HG03354 (cell line): ENCODE measurements around the gene CDK11B.

Experiments used
- ATAC-seq: cut with Tn5 transposase; IDR thresholded peaks from one replicate; pipeline ENCODE4 v1.9.1; 2021; ENCODE audit warnings: mild to moderate bottlenecking; ENCODE audit not compliant: unreplicated experiment, poor library complexity, severe bottlenecking

Gene CDK11B

GRCh38 chr1:1630191-1630964, 28.4 kb downstream of the CDK11B start:
- ATAC-seq, result peak; percentile 75

- no peak for ATAC-seq
These were observed 29.2 kb downstream of the CDK11B start for GRCh38 chr1:1629430-1630190.

GRCh38 chr1:1628754-1629429, 29.9 kb downstream of the CDK11B start:
- no peak for ATAC-seq

GRCh38 chr1:1627829-1628753, 30.7 kb downstream of the CDK11B start:
- ATAC-seq, result no peak

DNA sequence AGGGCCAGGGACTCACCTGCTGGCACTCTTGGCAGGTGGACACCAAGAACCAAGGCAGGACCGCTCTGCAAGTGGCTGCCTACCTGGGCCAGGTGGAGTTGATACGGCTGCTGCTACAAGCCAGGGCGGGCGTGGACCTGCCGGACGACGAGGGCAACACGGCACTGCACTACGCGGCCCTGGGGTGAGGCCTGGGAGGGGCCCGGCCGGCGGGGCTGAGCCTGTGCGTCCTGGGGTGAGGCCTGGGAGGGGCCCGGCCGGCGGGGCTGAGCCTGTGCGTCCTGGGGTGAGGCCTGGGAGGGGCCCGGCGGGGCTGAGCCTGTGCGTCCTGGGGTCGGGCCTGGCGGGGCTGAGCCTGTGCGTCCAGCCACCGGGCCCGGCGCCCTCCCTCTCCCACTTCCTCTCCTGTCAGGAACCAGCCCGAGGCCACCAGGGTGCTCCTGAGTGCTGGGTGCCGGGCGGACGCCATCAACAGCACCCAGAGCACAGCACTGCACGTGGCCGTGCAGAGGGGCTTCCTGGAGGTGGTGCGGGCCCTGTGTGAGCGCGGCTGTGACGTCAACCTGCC, 31.5 kb downstream of the CDK11B start:
- ATAC-seq, result no peak

DNA sequence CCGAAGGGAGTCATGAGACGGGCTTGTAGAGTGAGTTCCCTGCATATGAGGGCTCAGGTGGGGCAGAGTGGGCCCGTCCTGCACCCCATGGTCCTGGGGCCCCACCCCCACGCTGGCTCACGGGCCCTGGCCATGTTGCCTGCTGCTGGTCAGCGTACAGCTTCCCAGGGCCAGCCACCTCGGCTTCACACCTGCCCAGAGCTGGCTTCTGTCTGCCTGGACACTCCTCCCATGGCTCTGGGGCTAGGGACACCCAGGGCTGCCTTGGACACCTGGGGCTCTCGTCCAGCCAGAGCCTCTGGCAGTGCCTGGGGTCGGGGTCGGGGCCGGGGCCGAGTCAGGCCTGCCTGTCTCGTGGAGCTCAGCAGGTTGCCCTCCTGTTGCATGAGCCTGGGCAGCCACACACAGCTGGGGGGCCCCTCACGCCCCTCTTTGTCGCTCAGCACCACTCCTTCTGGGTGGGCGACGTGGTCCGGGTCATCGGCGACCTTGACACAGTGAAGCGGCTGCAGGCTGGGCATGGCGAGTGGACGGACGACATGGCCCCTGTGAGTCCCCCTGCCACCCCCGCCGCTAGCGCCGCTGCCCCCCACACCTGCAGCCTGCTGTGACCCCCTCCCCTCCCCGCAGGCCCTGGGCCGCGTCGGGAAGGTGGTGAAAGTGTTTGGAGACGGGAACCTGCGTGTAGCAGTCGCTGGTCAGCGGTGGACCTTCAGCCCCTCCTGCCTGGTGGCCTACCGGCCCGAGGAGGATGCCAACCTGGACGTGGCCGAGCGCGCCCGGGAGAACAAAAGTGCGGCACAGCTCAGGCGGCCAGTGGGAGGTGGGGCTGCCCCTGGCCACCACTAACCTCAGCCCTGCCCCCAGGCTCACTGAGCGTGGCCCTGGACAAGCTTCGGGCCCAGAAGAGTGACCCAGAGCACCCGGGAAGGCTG, 32.3 kb downstream of the CDK11B start:
- no peak for ATAC-seq

DNA sequence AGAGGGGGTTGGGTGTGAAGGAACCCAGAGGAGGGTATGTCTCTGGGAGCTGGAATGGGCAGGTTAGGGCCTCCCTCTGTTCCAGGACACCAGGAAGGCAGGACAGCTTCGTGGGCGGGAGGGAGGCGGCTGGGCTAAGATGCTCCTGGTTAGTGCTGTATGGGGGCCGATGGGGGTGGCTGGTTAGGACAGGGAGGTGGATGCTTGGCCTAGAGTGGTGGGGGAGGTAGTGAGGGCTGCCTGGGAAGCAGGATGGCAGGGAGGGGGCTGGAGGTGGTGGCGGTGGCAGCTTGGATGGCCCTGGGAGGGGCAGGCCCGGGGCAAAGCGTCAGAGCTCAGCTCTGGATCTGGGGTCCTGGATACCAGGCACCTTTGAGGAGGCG, 33.0 kb downstream of the CDK11B start:
- ATAC-seq, result no peak

DNA sequence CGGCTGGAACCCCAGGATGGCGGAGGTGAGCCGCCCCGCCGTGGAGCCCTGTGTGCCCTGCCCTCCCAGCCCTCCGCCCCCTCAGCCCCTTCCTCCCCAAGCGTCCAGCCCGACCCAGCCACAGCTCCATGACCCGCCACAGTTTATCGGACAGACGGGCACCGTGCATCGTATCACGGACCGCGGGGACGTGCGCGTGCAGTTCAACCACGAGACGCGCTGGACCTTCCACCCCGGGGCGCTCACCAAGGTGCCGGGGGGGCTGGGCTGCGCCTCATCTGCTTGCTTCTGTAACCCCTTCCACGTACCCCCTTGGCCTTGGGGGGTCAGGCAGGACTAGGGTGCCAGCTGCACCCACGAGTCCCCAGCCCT, 33.4 kb downstream of the CDK11B start:
- no peak for ATAC-seq

- ATAC-seq, result no peak
These were observed 34.1 kb downstream of the CDK11B start for GRCh38 chr1:1624443-1625403.

DNA sequence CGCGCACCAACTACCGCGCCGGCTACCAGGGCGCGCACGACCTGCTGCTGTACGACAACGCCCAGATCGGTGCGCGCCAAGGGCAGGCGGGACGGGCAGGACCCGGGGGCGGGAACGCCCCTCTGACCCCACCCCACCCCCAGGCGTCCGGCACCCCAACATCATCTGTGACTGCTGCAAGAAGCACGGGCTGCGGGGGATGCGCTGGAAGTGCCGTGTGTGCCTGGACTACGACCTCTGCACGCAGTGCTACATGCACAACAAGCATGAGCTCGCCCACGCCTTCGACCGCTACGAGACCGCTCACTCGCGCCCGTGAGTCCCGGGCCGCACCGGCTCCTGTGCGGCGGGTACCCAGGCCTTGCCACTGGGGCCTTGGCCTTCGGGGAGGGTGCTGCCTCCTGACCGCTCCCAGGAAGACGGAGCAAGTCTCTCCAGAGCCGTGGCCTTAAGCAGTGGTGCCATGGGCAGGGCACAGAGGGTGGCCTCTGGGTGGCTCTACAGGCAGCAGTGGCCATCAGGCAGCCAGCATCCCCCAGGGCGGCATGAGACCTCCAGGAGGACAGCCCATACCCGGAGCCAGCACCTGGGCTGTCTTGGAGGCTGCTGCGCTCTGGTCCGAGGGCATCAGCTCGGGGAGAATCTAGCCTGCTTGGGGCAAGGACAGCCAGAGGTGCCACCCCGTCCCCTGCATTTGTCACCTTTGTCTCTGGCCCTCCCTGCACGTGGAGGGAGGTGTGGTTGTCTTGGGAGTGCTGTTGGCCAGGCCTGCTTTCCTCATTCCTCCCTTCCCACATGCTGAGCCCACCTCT, 35.0 kb downstream of the CDK11B start:
- ATAC-seq, result no peak

- ATAC-seq, result no peak
These were observed 35.6 kb downstream of the CDK11B start for GRCh38 chr1:1623181-1623630.

- ATAC-seq, result no peak
These were observed 36.1 kb downstream of the CDK11B start for GRCh38 chr1:1622788-1623094.

GRCh38 chr1:1622010-1622787, 36.6 kb downstream of the CDK11B start:
- ATAC-seq, result no peak

GRCh38 chr1:1621173-1622009, 37.4 kb downstream of the CDK11B start:
- no peak for ATAC-seq
